Type B pancreatic cell (in vitro differentiated cells): ENCODE results near the gene SLC30A9. TPM values are rescaled to one million over a fixed set of nuclear protein-coding genes. Genes with fewer than 3 reads are reported as not detected.

Experiments used
- DNase-seq: peaks from one replicate; pipeline ENCODE4 v3.0.0; 2021; ENCODE audit warnings: mixed read lengths; ENCODE audit not compliant: unreplicated experiment; ENCODE audit errors: extremely low spot score
- H3K27ac Mint-ChIP-seq: 2 replicates; pipeline ENCODE4 v1.8.0; 2021; ENCODE audit warnings: mild to moderate bottlenecking, mixed read lengths
- H3K27me3 Mint-ChIP-seq: 2 replicates; pipeline ENCODE4 v1.8.0; 2021; ENCODE audit warnings: mixed read lengths
- H3K36me3 Mint-ChIP-seq: 2 replicates; pipeline ENCODE4 v1.8.0; 2021; ENCODE audit warnings: mixed read lengths
- H3K4me1 Mint-ChIP-seq: one replicate; pipeline ENCODE4 v1.8.0; 2021; ENCODE audit warnings: mixed read lengths; ENCODE audit not compliant: unreplicated experiment
- H3K4me3 Mint-ChIP-seq: 2 replicates; pipeline ENCODE4 v1.8.0; 2021; ENCODE audit warnings: mild to moderate bottlenecking, mixed read lengths
- H3K9me3 Mint-ChIP-seq: 2 replicates; pipeline ENCODE4 v1.8.0; 2021; ENCODE audit warnings: mixed read lengths
- total RNA-seq: library from RNA; stranded (reverse); gene quantifications from 2 replicates; pipeline ENCODE4 v1.2.1, GENCODE V29; 2021; ENCODE audit warnings: low replicate concordance
- TF ChIP-seq, protein P1 (sequence below): fragments of 200-600 bp; sonication (generic); conservative IDR thresholded peaks from 2 replicates; pipeline ENCODE4 v1.5.0; 2021; ENCODE audit warnings: antibody characterized with exemption, mild to moderate bottlenecking

SLC30A9 gene
- total RNA-seq, 1 donor from 2014 or later: 61.4 TPM

DNA sequence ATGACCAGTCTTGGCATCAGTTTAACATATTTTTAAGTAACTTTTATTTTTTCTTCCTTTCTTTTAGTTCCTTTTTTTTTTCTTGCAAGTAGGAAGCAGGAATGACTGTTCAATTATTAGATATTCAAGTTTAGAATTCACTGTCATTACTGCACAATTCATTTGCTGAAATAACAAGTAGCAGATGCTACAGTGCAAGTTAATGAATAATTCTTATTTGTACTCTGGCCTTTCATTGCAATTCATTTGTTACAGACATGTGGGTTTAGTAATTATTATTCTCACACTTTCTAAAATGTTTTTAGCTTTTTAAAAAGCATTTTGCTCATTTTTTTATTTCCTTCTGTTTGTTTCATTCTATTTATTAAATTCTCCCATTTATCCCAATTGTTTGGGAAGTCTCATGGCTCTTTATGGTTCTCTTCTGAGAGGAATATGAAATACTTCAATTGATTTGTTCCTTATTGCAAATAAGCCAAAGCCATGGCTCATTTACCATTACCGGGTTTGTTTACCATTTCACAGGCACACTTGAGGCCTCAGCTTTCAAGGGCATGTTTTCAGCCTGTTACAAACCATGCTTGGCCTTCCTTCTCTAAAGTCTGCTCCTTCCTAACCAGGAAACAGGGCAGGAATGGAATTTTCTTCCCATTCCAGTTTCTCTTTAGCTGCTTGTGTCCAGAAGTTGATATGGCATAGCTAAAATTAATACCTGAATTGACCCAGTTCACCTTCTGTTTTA, 13.4 kb upstream of the SLC30A9 start:
- TF ChIP-seq, protein P1, sequence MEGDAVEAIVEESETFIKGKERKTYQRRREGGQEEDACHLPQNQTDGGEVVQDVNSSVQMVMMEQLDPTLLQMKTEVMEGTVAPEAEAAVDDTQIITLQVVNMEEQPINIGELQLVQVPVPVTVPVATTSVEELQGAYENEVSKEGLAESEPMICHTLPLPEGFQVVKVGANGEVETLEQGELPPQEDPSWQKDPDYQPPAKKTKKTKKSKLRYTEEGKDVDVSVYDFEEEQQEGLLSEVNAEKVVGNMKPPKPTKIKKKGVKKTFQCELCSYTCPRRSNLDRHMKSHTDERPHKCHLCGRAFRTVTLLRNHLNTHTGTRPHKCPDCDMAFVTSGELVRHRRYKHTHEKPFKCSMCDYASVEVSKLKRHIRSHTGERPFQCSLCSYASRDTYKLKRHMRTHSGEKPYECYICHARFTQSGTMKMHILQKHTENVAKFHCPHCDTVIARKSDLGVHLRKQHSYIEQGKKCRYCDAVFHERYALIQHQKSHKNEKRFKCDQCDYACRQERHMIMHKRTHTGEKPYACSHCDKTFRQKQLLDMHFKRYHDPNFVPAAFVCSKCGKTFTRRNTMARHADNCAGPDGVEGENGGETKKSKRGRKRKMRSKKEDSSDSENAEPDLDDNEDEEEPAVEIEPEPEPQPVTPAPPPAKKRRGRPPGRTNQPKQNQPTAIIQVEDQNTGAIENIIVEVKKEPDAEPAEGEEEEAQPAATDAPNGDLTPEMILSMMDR: no peak
- no peaks in the 10 kb centered on the region for H3K9me3 Mint-ChIP-seq
- H3K27me3 Mint-ChIP-seq: no peaks in the 10 kb centered on the region
- no peak overlapping the region for H3K27ac Mint-ChIP-seq
- H3K4me1 Mint-ChIP-seq: no peaks in the 10 kb centered on the region
- DNase-seq: no peak
- no peaks in the 10 kb centered on the region for H3K36me3 Mint-ChIP-seq
- H3K4me3 Mint-ChIP-seq: no peak overlapping the region

DNA sequence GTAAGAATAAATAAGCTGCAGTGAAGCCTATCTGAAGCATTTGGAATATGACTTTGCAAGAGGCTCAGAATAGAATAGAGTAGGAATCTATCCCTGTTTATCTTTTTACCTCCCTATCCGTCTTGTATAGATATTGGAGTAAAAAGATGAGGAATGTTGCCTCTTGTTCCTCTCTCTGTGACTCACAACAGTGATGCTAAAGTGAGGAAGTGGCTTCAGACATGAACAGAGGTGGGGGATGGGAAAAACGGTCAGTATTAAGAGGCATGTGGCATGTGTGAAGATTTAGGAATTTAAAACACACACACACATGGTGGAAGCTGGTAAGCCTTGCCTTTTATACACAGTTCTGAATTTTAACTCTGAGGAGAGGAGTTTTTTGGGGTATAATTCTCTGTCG, 12.6 kb upstream of the SLC30A9 start:
- H3K27ac Mint-ChIP-seq: no peak overlapping the region
- H3K9me3 Mint-ChIP-seq: no peaks in the 10 kb centered on the region
- H3K36me3 Mint-ChIP-seq: no peaks in the 10 kb centered on the region
- TF ChIP-seq, protein P1: no peak
- no peak overlapping the region for H3K4me3 Mint-ChIP-seq
- no peaks in the 10 kb centered on the region for H3K4me1 Mint-ChIP-seq
- DNase-seq: no peak
- no peaks in the 10 kb centered on the region for H3K27me3 Mint-ChIP-seq

DNA sequence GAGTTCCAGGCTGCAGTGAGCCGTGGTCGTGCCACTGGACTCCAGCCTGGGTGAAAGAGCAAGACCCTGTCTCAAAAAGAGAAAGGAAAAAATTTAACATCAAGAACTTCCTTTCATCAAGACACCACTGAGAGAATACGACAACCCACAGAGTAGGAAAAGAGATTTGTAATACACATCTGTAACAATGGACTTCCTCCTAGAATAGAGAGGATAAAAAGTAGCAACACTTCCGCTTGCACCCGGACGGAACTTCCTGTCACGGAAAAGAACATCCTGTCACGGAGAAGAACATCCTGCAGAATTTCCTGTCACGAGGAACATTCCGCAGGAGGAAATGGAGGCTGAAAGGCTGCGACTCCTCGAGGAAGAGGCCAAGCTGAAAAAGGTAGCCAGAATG, 8.9 kb upstream of the SLC30A9 start, which contains the start of gene DCAF4L1:
Gene DCAF4L1, plus strand, starts transcription at position 301 of the 400 bp plus-strand sequence. Its CDS starts 37 bp downstream, at position 338.
- Mint-ChIP-seq H3K4me3 (no peak within 1 kb of the TSS), H3K9me3 (no peaks in the 10 kb centered on the region), H3K36me3 (no peaks in the 10 kb centered on the region), H3K27ac (no peak within 1 kb of the TSS), H3K4me1 (no peaks in the 10 kb centered on the region), H3K27me3 (no peaks in the 10 kb centered on the region)
- no peak for DNase-seq
- TF ChIP-seq, protein P1: no peak

DNA sequence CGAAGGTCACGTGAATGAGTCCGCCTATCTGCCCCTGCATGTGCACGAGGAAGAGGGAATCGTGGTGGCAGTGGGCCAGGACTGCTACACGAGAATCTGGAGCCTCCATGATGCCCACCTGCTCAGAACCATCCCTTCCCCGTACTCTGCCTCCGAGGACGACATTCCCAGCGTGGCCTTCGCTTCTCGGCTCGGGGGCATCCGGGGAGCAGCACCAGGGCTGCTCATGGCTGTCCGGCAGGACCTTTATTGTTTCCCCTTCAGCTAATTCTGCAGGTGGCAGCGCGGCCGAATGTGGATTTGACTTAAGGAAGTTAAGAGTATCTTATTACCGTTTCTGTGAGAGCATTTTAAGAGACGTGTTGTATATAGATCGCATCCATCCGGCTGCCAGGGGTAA, 7.6 kb upstream of the SLC30A9 start:
- H3K36me3 Mint-ChIP-seq: no peaks in the 10 kb centered on the region

DNA sequence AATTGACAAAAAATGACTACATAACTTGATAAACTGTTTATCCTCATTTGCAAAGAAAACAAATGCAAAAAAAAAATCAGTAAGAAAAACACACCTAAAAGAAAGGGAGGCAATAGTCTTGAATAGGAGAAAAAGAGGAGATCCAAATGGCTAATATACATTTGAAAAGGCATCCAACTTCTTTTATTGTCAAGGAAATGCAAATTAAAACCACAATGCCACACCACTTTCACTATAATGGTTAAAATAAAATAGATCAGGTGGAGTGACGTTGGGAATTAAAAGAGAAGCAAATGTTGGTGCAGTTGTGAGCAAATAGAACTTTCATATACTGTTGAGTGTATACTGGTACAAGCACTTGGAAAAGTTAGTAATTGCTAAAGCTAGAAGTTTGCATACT, 5.2 kb upstream of the SLC30A9 start:
- H3K27me3 Mint-ChIP-seq: no peaks in the 10 kb centered on the region
- H3K4me1 Mint-ChIP-seq: peaks cover 9% of the 10 kb centered on the region
- H3K27ac Mint-ChIP-seq: no peak overlapping the region
- DNase-seq: no peak
- TF ChIP-seq, protein P1: no peak
- no peaks in the 10 kb centered on the region for H3K36me3 Mint-ChIP-seq
- no peak overlapping the region for H3K4me3 Mint-ChIP-seq
- no peaks in the 10 kb centered on the region for H3K9me3 Mint-ChIP-seq

More for the DNA sequence above, 7.6 kb upstream of the SLC30A9 start:
- DNase-seq: no peak
- no peak overlapping the region for H3K4me3 Mint-ChIP-seq
- TF ChIP-seq, protein P1: no peak
- no peaks in the 10 kb centered on the region for H3K9me3 Mint-ChIP-seq
- H3K4me1 Mint-ChIP-seq: no peaks in the 10 kb centered on the region
- no peak overlapping the region for H3K27ac Mint-ChIP-seq
- no peaks in the 10 kb centered on the region for H3K27me3 Mint-ChIP-seq
